GM12874 (cell line): ENCODE measurements around the gene RPP40.

Source experiments
- TF ChIP-seq, protein P1 (sequence below): IDR thresholded peaks from 2 replicates; pipeline ENCODE4 v1.5.1; 2011; ENCODE audit warnings: low read depth, mild to moderate bottlenecking, control low read depth, low read length, moderate library complexity; ENCODE audit not compliant: insufficient read depth

RPP40 gene

DNA sequence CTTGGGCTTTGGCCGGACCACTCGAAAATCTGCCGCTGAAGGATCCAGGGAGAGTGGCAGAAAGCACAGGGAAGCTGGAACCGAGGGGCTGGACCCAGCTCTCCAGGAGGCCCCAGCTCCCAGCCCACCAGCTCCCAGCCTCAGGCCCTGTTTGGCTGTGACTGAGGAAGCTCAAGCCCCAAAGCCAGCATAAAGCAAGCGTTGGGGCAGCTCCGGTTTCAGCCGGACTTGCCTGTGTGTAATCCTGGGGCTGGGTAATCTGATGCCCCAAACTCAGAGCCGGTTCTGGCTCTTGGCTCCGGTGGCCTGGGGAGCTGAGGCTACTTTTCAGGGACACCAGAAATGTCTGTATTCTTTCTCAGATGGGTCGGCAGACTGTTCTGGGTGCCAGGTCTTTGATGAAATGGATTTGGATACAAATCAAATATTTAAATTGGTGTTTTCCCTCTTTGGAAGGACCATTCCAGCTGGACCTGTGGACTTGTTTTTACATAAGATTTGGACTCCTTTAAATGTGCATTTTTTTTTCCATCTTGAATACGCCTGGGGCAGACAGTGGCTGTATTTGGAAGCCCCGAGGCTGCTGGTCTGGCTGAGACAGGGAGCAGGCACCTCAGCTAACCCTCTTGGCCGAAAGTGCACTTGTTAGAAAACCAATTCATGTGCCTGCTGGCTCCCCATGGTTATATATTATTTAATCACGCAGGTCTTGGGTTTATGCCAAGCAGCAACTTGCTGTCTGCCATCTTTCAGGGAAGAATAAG, 29.7 kb downstream of the RPP40 start:
- TF ChIP-seq, protein P1, sequence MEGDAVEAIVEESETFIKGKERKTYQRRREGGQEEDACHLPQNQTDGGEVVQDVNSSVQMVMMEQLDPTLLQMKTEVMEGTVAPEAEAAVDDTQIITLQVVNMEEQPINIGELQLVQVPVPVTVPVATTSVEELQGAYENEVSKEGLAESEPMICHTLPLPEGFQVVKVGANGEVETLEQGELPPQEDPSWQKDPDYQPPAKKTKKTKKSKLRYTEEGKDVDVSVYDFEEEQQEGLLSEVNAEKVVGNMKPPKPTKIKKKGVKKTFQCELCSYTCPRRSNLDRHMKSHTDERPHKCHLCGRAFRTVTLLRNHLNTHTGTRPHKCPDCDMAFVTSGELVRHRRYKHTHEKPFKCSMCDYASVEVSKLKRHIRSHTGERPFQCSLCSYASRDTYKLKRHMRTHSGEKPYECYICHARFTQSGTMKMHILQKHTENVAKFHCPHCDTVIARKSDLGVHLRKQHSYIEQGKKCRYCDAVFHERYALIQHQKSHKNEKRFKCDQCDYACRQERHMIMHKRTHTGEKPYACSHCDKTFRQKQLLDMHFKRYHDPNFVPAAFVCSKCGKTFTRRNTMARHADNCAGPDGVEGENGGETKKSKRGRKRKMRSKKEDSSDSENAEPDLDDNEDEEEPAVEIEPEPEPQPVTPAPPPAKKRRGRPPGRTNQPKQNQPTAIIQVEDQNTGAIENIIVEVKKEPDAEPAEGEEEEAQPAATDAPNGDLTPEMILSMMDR = no peak

DNA sequence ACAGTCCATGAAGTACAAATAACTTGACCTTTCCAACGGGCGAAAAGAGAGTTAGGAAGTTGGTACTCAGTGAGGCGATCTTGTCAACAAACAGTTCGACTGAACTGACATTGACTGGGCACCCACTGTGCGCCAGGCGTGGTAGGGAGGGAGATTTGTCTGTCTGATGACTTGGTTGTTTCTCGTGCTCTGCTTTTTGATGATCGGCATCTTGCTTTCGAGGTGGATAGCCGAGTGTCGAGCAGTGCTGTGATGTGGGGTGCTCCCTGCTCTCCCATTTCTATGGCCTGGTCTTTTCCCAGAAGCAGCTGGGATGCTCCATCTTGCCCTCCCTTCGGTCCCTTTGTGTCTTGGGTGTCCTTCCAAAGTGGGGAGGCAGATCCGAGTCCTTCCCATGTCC, 30.4 kb downstream of the RPP40 start:
- TF ChIP-seq, protein P1 = no peak

DNA sequence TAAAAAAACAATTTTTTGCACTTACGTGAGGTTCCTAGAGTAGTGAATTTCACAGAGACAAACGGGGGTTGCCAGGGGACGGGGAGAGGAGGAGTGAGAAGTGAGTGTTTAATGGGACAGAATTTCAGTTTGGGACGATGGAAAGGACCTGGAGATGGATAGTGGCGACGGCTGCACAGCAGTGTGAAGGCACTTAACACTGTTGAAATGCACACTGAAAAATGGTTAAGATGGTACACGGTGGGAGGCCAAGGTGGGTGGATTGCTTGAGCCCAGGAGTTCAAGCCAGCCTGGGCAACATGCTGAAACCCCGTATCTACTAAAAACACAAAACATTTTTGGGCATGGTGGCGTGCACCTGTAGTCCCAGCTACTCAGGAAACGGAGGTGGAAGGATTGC, 31.4 kb downstream of the RPP40 start:
- TF ChIP-seq, protein P1 = no peak

DNA sequence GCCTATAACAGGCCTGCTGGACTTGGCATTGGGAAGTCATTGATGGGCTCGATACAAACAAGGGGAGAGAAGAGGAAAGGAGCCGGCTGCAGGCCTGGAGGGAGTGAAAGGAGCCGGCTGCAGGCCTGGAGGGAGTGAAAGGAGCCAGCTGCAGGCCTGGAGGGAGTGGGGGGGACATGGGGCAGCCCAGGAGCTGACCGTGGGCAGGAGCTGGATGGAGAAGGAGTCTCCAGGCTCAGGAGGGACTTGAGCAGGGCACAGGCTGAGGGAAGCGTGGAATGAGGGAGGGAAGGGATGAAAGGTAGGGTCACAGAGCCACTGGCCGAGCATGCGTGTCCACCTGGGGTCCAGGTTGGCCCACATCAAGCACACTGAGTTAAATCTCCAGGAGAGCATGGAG, 32.0 kb downstream of the RPP40 start:
- TF ChIP-seq, protein P1 = no peak

DNA sequence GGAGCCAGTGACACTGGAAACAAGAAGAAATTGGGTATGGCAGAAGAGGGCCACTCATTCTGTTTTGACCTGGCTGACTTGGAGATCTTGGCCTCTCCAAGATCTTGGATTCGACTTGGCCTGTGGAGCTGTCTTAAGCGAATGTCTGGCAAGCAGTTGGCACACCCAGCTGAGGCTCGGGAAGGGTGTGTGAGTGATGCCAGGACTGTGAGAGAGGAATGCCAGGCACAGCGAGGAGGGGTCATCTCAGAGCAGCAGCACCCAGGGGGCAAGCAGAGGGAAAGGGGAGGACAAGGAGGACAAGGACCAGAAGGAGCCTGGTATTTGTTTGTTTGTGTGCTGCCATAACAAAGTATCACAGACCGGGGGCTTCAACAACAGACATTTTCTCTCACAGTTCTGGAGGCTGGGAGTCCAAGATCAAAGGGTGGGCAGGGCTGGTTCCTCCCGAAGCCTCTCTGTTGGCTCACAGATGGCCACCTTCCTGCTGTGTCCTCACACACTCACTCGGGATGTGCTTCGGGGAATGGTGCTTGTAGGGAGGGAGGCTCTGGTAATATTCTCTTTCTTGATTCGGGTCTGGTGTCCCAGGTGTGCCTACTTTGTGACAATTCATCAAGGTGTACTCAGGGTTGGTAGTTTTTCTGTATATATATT, 33.0 kb downstream of the RPP40 start:
- TF ChIP-seq, protein P1 = no peak

DNA sequence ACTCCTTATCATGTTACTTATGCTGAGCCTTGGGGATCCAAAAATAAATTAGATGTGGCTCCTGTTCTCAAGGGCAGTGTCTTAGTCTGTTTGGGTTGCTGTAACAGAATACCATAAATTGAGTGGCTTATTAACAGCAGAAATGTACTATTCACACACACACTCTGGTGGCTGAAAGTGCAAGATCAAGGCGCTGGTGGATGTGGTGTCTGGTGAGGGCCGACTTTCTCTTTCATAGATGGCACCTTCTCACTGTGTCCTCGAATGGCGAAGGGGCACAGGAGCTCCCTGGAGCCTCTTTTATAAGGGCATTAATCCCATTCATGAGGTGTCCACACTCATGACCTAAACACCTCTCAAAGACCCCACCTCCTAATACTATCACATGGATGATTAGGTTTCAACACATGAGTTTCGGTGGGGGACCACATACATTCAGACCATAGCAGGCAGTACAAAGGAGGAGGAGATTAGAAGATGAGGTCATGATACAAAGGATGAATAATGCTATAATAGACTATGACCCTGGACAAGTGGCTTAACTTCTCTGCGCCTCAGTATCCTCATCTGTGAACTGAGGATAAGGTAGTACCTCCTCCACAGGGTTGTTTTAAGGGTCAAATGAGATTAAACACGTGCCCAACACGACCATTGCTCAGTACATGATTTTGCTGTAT, 34.1 kb downstream of the RPP40 start:
- TF ChIP-seq, protein P1 = no peak

DNA sequence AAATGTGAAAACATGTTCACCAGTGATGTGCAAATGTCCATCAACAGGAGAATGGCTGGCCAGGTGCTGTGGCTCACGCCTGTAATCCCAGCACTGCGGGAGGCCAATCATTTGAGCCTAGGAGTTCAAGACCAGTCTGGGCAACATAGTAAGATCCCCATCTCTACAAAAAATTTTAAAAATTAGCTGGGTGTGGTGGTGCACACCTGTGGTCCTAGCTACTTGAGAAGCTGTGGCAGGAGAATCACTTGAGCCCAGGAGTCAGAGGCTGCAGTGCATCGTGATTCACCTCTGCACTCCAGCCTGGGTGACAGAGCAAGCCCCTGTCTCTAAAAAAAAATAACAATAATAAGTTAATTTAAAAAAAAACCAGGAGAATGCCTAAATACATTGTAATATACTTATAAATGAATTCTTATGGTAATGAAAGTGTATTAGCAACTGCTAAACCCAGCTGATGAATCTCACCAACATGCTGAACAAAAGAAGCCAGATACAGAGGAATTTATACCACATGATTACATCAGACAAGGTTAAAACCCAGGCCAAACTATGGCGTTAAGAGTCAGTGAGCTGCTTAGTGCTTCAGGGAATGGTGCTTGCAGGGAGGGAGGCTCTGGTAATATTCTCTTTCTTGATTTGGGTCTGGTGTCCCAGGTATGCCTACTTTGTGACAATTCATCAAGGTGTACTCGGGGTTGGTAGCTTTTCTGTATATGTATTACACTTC, 36.4 kb downstream of the RPP40 start:
- TF ChIP-seq, protein P1 = no peak
